Lower leg skin (tissue), 3 donors: Measurements from ENCODE around the gene DUOXA2.

Source experiments
- POLR2A ChIP-seq, 2 donors: fragments of 450-650 bp; IDR thresholded peaks; one replicate each; pipeline ENCODE4 v1.6.1; 2016 to 2017; ENCODE audit warnings: antibody characterized with exemption in 2 of 2, mild to moderate bottlenecking in 1 of 2, moderate library complexity in 1 of 2
- TF ChIP-seq, protein P1 (sequence below), 3 donors: fragments of 450-650 bp; IDR thresholded peaks; one replicate each; pipeline ENCODE4 v1.5.1; 2016; ENCODE audit warnings: antibody characterized with exemption in 3 of 3, mild to moderate bottlenecking in 3 of 3, moderate library complexity in 2 of 3

GRCh38 chr15:45110256-45110820, 3.8 kb upstream of the DUOXA2 start:
- TF ChIP-seq, protein P1, sequence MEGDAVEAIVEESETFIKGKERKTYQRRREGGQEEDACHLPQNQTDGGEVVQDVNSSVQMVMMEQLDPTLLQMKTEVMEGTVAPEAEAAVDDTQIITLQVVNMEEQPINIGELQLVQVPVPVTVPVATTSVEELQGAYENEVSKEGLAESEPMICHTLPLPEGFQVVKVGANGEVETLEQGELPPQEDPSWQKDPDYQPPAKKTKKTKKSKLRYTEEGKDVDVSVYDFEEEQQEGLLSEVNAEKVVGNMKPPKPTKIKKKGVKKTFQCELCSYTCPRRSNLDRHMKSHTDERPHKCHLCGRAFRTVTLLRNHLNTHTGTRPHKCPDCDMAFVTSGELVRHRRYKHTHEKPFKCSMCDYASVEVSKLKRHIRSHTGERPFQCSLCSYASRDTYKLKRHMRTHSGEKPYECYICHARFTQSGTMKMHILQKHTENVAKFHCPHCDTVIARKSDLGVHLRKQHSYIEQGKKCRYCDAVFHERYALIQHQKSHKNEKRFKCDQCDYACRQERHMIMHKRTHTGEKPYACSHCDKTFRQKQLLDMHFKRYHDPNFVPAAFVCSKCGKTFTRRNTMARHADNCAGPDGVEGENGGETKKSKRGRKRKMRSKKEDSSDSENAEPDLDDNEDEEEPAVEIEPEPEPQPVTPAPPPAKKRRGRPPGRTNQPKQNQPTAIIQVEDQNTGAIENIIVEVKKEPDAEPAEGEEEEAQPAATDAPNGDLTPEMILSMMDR (IDR thresholded peaks at IDR 0.05): no peak
- no peak for TF ChIP-seq POLR2A (IDR thresholded peaks at IDR 0.05)
